ENCODE data around the gene PXDN. TPM values are rescaled to one million over a fixed set of nuclear protein-coding genes. Genes with fewer than 3 reads are reported as not detected.

The PXDN gene
- total RNA-seq, 1 experiment from 2014 or later: 125 TPM

DNA sequence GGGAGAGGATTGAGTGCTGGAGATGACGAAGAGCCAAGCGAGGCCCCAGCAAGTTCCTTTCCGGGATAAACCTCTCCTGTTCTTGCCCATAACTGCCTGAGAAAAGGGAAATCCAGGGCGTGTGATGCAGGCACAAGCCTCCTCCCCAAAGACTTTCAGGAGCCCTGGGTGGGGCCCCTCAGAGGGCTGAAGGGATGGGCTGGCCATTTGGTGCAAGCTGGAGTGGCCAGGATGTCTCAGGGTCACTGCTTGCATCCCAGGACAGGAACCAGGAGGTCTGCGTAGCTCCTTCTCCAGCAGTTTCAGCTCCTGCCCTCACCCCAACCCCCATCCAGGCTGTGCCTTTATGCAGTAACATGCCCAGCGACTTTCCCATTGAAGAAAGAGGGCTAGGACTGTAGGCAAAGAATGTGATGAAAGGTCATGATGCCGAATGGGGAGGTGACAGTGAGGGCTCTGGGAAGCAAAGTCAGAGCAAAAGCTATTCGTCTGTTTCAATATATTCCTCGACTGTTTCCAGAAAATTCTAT lies 80.2 kb downstream of the PXDN start:
- Histone ChIP-seq H3K27ac (ENCODE audit: low read length) (no peak overlapping the region), H3K4me1 (ENCODE audit: insufficient read depth, low read length) (no peaks in the 10 kb centered on the region), H3K27me3 (ENCODE audit: low read length) (no peaks in the 10 kb centered on the region), H3K4me3 (ENCODE audit: low read length) (no peak overlapping the region), H3K36me3 (ENCODE audit: low read depth, low read length) (peaks cover 75% of the 10 kb centered on the region), H3K9ac (ENCODE audit: low read length) (no peak overlapping the region), H3K4me2 (ENCODE audit: low read length) (no peak overlapping the region), H3K9me3 (ENCODE audit: low read length) (no peaks in the 10 kb centered on the region), H2AFZ (ENCODE audit: low read length) (no peak overlapping the region), H3K79me2 (ENCODE audit: low read length) (no peaks in the 10 kb centered on the region), H4K20me1 (ENCODE audit: low read length) (no peaks in the 10 kb centered on the region), H3F3A (ENCODE audit: low read length, unreplicated experiment) (no peaks in the 10 kb centered on the region), H3K9me2 (replicated peaks; ENCODE audit: low read length) (no peaks in the 10 kb centered on the region)
- ChIA-PET POLR2A (ENCODE audit: unreplicated experiment) (no interaction called here), CTCF (no interaction called here)
- DNase-seq (no peak), ATAC-seq (no peak)
- intact Hi-C loops (cut with micrococcal nuclease): no loop called here
- no TSS peak for BruUV-seq (replicated peaks)
- TF ChIP-seq EZH2phosphoT487 (IDR thresholded peaks at IDR 0.05; ENCODE audit: borderline replicate concordance, low read length): no peak

DNA sequence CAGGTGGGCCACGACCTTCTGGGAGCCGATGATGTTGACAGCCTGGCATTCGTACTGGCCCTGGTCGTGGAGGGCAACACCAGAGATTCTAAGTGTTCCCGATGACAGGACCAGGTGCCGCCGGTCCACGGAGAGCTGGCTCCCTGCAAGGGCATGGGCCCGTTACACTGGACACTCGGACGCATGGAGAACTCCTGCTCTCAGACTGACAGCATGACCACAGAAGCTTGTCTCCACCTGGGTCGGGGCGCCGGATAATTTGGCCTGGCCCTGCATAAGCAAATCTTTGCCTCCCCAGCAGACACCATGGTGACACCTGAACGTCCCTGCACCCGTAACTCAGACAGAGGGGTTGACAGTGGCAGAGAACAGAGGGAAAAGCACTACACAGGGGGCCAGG lies 80.7 kb downstream of the PXDN start:
- Histone ChIP-seq H3K27ac (ENCODE audit: low read length) (no peak overlapping the region), H3K4me2 (ENCODE audit: low read length) (no peak overlapping the region), H3K27me3 (ENCODE audit: low read length) (no peaks in the 10 kb centered on the region), H4K20me1 (ENCODE audit: low read length) (no peaks in the 10 kb centered on the region), H3K9ac (ENCODE audit: low read length) (no peak overlapping the region), H3K4me1 (ENCODE audit: insufficient read depth, low read length) (no peaks in the 10 kb centered on the region), H3K9me2 (replicated peaks; ENCODE audit: low read length) (no peaks in the 10 kb centered on the region), H3K36me3 (ENCODE audit: low read depth, low read length) (peaks cover 80% of the 10 kb centered on the region), H3K79me2 (ENCODE audit: low read length) (no peaks in the 10 kb centered on the region), H3K9me3 (ENCODE audit: low read length) (no peaks in the 10 kb centered on the region), H3F3A (ENCODE audit: low read length, unreplicated experiment) (no peaks in the 10 kb centered on the region), H3K4me3 (ENCODE audit: low read length) (no peak overlapping the region), H2AFZ (ENCODE audit: low read length) (no peak overlapping the region)
- BruUV-seq (replicated peaks): no TSS peak
- DNase-seq: no peak
- no peak for ATAC-seq
- POLR2A ChIA-PET (ENCODE audit: unreplicated experiment): no interaction called here
- TF ChIP-seq EZH2phosphoT487 (IDR thresholded peaks at IDR 0.05; ENCODE audit: borderline replicate concordance, low read length) (no peak), EZH2 (IDR thresholded peaks at IDR 0.05; ENCODE audit: low read length, unreplicated experiment) (no peak)
- TF ChIP-seq, protein P1, sequence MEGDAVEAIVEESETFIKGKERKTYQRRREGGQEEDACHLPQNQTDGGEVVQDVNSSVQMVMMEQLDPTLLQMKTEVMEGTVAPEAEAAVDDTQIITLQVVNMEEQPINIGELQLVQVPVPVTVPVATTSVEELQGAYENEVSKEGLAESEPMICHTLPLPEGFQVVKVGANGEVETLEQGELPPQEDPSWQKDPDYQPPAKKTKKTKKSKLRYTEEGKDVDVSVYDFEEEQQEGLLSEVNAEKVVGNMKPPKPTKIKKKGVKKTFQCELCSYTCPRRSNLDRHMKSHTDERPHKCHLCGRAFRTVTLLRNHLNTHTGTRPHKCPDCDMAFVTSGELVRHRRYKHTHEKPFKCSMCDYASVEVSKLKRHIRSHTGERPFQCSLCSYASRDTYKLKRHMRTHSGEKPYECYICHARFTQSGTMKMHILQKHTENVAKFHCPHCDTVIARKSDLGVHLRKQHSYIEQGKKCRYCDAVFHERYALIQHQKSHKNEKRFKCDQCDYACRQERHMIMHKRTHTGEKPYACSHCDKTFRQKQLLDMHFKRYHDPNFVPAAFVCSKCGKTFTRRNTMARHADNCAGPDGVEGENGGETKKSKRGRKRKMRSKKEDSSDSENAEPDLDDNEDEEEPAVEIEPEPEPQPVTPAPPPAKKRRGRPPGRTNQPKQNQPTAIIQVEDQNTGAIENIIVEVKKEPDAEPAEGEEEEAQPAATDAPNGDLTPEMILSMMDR (conservative IDR thresholded peaks at IDR 0.05; ENCODE audit: low read depth, low read length): no peak
- intact Hi-C loops (cut with micrococcal nuclease): no loop called here
- CTCF ChIA-PET: no interaction called here

DNA sequence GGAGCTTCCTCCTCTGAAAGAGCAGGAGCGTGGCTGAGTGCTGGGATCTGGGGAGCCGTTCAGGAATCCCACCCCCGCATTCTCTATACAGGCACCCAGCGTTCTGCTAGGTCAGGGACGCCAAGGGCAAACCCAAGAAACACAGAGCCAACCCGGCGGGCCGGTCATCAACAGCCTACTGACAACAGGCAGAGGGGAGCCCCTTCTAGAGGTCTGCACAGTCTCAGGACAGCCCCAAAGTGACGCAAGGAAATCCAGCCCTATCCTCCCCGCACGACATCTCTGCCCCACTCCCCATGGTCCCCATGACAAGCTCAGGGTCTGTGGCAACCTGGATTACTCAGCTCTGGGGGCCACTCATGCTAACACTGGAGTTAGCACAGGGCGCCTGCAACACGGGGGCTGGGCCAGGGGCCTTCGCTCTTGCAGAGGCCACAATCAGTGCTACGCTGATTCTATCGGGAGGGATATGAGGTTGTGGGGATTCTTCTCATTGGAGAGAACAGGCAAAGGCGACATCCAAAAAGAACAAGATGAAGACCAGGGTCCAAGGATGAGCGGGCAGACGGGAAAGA lies 81.6 kb downstream of the PXDN start:
- peaks cover 82% of the 10 kb centered on the region for H3K36me3 ChIP-seq (ENCODE audit: low read depth, low read length)
- ATAC-seq: no peak

More for the DNA sequence above, 81.6 kb downstream of the PXDN start:
- Histone ChIP-seq H3K4me3 (ENCODE audit: low read length) (no peak overlapping the region), H3K4me2 (ENCODE audit: low read length) (no peak overlapping the region), H3K9me2 (replicated peaks; ENCODE audit: low read length) (no peaks in the 10 kb centered on the region), H3K4me1 (ENCODE audit: insufficient read depth, low read length) (no peaks in the 10 kb centered on the region), H3K27me3 (ENCODE audit: low read length) (no peaks in the 10 kb centered on the region), H3K9ac (ENCODE audit: low read length) (no peak overlapping the region), H3K27ac (ENCODE audit: low read length) (no peak overlapping the region), H4K20me1 (ENCODE audit: low read length) (no peaks in the 10 kb centered on the region), H2AFZ (ENCODE audit: low read length) (no peak overlapping the region), H3K79me2 (ENCODE audit: low read length) (no peaks in the 10 kb centered on the region), H3K9me3 (ENCODE audit: low read length) (no peaks in the 10 kb centered on the region), H3F3A (ENCODE audit: low read length, unreplicated experiment) (no peaks in the 10 kb centered on the region)
- intact Hi-C loops (cut with micrococcal nuclease): no loop called here
- ChIA-PET CTCF (no interaction called here), POLR2A (ENCODE audit: unreplicated experiment) (no interaction called here)
- TF ChIP-seq, protein P1 (conservative IDR thresholded peaks at IDR 0.05; ENCODE audit: low read depth, low read length): no peak
- no peak for TF ChIP-seq EZH2 (IDR thresholded peaks at IDR 0.05; ENCODE audit: low read length, unreplicated experiment)
- TF ChIP-seq EZH2phosphoT487 (IDR thresholded peaks at IDR 0.05; ENCODE audit: borderline replicate concordance, low read length): no peak
- no TSS peak for BruUV-seq (replicated peaks)
- DNase-seq: no peak

All from PC-3 (cell line).